ENCODE measurements around the gene ADIPOR2.

Gene ADIPOR2

DNA sequence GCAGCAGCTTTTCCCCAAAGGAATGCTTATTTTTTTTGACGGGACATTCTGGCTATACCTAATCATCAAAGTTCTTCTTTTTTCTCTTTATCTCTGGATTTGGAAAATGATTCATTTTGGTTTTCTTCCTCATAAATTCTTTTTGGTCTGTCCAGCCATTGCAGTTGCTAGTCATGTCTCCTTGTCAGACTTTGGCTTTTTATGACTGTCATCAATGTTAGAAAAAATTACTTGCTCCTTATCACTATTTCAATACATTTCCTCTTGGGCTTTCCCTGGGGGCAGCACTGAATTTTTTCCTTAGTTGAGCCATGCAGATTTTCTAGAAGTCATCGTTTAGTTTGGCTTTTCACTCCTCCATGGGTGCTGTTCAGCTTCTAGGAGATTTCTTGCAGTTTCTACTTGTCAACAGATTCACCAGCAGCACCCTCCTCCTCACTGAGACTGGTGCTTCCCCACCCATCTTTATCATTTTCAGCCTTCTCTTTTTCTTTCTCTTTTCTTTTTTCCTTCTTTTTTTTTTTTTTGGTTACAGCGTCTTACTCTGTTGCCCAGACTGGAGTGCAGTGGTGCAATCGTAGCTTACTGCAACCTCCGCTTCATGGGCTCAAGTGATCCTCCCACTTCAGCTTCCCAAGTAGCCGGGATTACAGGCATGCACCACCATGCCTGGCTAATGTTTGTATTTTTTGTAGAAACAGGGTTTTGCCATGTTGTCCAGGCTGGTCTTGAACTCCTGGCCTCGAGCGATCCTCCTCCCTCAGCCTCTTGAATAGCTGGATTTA, 5.2 kb downstream of the ADIPOR2 start:
- Histone ChIP-seq H3K27me3 (ENCODE audit: insufficient read depth, insufficient read length) (no peaks in the 10 kb centered on the region), H3K9me3 (ENCODE audit: insufficient read depth, low read length) (no peaks in the 10 kb centered on the region), H3K9ac (ENCODE audit: insufficient read length, low read depth) (no peak overlapping the region), H3K4me1 (ENCODE audit: insufficient read depth, insufficient read length) (no peaks in the 10 kb centered on the region), H3K4me3 (ENCODE audit: insufficient read length, low read depth) (no peak overlapping the region), H3K36me3 (ENCODE audit: insufficient read depth, insufficient read length, low read length) (peaks cover 37% of the 10 kb centered on the region)
- TF ChIP-seq YY1 (IDR thresholded peaks at IDR 0.05; ENCODE audit: insufficient read depth, insufficient read length) (no peak), ZNF274 (IDR thresholded peaks at IDR 0.05; ENCODE audit: low read depth, low read length) (no peak), SUZ12 (IDR thresholded peaks at IDR 0.05; ENCODE audit: extremely low read depth, insufficient read depth, insufficient read length) (no peak)
- DNase-seq (ENCODE audit: low read depth, low spot score): no peak

DNA sequence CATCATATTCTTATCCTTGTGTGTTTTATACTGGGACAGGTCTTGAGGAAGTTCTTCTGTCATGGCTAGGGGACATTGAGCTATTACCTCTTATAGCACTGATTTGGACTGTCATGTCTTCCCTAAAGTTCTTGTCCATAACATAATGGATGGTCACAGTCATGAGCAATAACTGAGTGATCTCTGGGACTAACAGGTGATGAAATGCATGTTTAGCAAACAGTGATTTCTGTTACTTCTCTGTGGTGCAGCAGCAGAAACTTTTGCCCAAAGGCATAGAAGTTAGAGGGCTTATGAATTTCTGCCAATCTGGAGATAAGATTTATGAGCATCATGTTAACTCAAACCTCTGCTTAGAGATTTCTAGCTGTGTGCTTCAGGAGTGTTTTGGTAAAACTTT, 5.9 kb downstream of the ADIPOR2 start:
- Histone ChIP-seq H3K9ac (ENCODE audit: insufficient read length, low read depth) (no peak overlapping the region), H3K4me3 (ENCODE audit: insufficient read length, low read depth) (no peak overlapping the region), H3K27me3 (ENCODE audit: insufficient read depth, insufficient read length) (no peaks in the 10 kb centered on the region), H3K9me3 (ENCODE audit: insufficient read depth, low read length) (no peaks in the 10 kb centered on the region), H3K36me3 (ENCODE audit: insufficient read depth, insufficient read length, low read length) (peaks cover 38% of the 10 kb centered on the region), H3K4me1 (ENCODE audit: insufficient read depth, insufficient read length) (no peaks in the 10 kb centered on the region)
- TF ChIP-seq SUZ12 (IDR thresholded peaks at IDR 0.05; ENCODE audit: extremely low read depth, insufficient read depth, insufficient read length) (no peak), YY1 (IDR thresholded peaks at IDR 0.05; ENCODE audit: insufficient read depth, insufficient read length) (no peak), ZNF274 (IDR thresholded peaks at IDR 0.05; ENCODE audit: low read depth, low read length) (no peak)
- DNase-seq (ENCODE audit: low read depth, low spot score): no peak

DNA sequence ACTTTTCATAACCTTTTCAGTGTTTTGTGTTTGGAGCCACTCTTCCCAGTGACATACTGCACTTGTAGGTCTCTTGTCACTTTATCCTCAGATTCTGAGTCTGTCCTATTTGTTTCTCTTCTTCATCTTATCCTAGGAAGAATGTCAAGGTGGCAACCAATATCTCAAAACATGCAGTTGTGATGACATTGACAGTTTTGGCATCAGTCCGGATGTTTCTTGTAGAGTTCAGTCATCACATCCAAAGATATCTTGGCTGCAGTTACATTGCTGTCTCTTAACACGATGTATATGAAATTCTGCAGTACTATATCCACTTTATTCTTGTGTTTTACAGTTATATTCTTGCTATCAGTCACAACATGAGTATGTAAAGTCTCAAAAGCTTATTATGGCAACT, 6.4 kb downstream of the ADIPOR2 start:
- no peaks in the 10 kb centered on the region for H3K4me1 ChIP-seq (ENCODE audit: insufficient read depth, insufficient read length)
- H3K36me3 ChIP-seq (ENCODE audit: insufficient read depth, insufficient read length, low read length): peaks cover 38% of the 10 kb centered on the region
- no peaks in the 10 kb centered on the region for H3K9me3 ChIP-seq (ENCODE audit: insufficient read depth, low read length)
- H3K27me3 ChIP-seq (ENCODE audit: insufficient read depth, insufficient read length): no peaks in the 10 kb centered on the region
- DNase-seq (ENCODE audit: low read depth, low spot score): no peak
- TF ChIP-seq YY1 (IDR thresholded peaks at IDR 0.05; ENCODE audit: insufficient read depth, insufficient read length) (no peak), ZNF274 (IDR thresholded peaks at IDR 0.05; ENCODE audit: low read depth, low read length) (no peak), SUZ12 (IDR thresholded peaks at IDR 0.05; ENCODE audit: extremely low read depth, insufficient read depth, insufficient read length) (no peak)
- no peak overlapping the region for H3K9ac ChIP-seq (ENCODE audit: insufficient read length, low read depth)
- H3K4me3 ChIP-seq (ENCODE audit: insufficient read length, low read depth): no peak overlapping the region

- no peak overlapping the region for H3K9ac ChIP-seq (ENCODE audit: insufficient read length, low read depth)
- H3K9me3 ChIP-seq (ENCODE audit: insufficient read depth, low read length): peaks cover 8% of the 10 kb centered on the region
- no peaks in the 10 kb centered on the region for H3K4me1 ChIP-seq (ENCODE audit: insufficient read depth, insufficient read length)
- H3K27me3 ChIP-seq (ENCODE audit: insufficient read depth, insufficient read length): no peaks in the 10 kb centered on the region
- DNase-seq (ENCODE audit: low read depth, low spot score): no peak
- no peak overlapping the region for H3K4me3 ChIP-seq (ENCODE audit: insufficient read length, low read depth)
- no peak for TF ChIP-seq YY1 (IDR thresholded peaks at IDR 0.05; ENCODE audit: insufficient read depth, insufficient read length)
- H3K36me3 ChIP-seq (ENCODE audit: insufficient read depth, insufficient read length, low read length): peaks cover 38% of the 10 kb centered on the region
Observed at GRCh38 chr12:1698720-1699119, 7.8 kb downstream of the ADIPOR2 start.

DNA sequence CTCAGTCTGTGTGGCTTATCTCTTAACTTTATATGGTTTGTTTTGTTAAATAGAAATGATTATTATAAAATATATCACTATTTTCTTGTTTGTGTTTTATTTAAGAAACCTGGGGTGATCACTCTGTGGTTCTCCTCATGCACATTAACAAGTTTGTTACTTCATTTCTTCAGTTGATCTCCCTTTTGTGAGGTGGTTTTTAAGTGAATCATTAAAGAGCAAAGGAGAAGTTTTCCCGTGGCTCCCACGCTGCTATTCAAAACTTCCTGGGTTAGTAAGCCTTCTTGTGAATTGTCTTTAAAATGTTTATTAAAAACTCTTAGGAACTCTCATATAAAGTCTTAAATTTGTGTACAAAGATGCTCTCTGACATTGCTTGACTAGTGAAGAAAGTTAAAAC, 11.8 kb downstream of the ADIPOR2 start:
- Histone ChIP-seq H3K4me1 (ENCODE audit: insufficient read depth, insufficient read length) (no peaks in the 10 kb centered on the region), H3K9me3 (ENCODE audit: insufficient read depth, low read length) (peaks cover 13% of the 10 kb centered on the region), H3K4me3 (ENCODE audit: insufficient read length, low read depth) (no peak overlapping the region), H3K36me3 (ENCODE audit: insufficient read depth, insufficient read length, low read length) (peaks cover 25% of the 10 kb centered on the region), H3K27me3 (ENCODE audit: insufficient read depth, insufficient read length) (no peaks in the 10 kb centered on the region), H3K9ac (ENCODE audit: insufficient read length, low read depth) (no peak overlapping the region)
- TF ChIP-seq ZNF274 (IDR thresholded peaks at IDR 0.05; ENCODE audit: low read depth, low read length) (no peak), SUZ12 (IDR thresholded peaks at IDR 0.05; ENCODE audit: extremely low read depth, insufficient read depth, insufficient read length) (no peak), YY1 (IDR thresholded peaks at IDR 0.05; ENCODE audit: insufficient read depth, insufficient read length) (no peak)
- no peak for DNase-seq (ENCODE audit: low read depth, low spot score)

DNA sequence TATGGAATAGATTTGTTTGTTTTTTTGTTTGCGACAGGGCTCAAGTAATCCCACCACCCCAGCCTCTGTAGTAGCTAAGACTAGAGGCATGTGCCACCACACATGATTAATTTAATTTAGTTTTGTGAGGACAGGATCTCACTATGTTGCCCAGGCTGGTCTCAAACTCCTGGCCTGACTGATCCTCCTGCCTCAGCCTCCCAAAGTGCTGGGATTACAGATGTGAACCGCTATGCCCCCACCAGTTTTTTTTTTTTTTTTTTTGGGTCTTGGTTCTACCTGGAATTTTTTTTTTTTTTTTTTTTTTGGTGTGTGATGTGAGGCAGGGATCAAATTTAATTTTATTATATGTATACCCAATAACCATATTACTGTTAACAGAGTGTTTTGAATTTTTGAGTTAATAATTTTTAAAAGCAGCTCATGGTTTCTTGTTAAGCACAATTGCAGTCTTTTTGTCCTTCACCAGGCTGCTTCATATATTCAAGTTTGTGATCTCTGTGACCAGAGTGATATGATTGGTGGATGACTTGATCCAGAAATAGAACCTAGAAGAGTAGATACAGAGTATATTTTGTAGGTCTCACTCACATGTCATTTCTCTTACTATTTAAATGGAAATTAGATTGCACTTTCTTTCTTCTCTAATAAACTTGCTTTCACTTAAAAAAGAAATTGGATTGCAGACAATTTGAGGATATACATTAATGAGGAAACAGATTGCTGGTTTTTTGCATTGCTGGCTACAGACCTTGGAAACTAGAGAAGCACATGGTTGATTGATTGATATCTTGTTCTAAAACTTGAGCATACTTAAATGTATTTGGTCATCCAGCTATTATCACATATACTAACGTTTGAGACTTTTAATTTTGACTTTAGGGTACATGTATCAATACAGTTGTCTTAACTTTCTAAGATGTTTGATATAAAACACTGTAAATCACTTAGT, 13.2 kb downstream of the ADIPOR2 start:
- H3K9me3 ChIP-seq (ENCODE audit: insufficient read depth, low read length): peaks cover 22% of the 10 kb centered on the region
- peaks cover 20% of the 10 kb centered on the region for H3K36me3 ChIP-seq (ENCODE audit: insufficient read depth, insufficient read length, low read length)
- H3K4me3 ChIP-seq (ENCODE audit: insufficient read length, low read depth): no peak overlapping the region
- no peaks in the 10 kb centered on the region for H3K4me1 ChIP-seq (ENCODE audit: insufficient read depth, insufficient read length)
- TF ChIP-seq YY1 (IDR thresholded peaks at IDR 0.05; ENCODE audit: insufficient read depth, insufficient read length): no peak
- TF ChIP-seq SUZ12 (IDR thresholded peaks at IDR 0.05; ENCODE audit: extremely low read depth, insufficient read depth, insufficient read length): no peak
- TF ChIP-seq ZNF274 (IDR thresholded peaks at IDR 0.05; ENCODE audit: low read depth, low read length): no peak
- no peaks in the 10 kb centered on the region for H3K27me3 ChIP-seq (ENCODE audit: insufficient read depth, insufficient read length)
- no peak overlapping the region for H3K9ac ChIP-seq (ENCODE audit: insufficient read length, low read depth)
- DNase-seq (ENCODE audit: low read depth, low spot score): no peak
